ENCODE results near the gene LPCAT1.
"Not testable (repeated sequence)": the region's sequence is repeated elsewhere in the genome, so short reads cannot be mapped to it uniquely, and the experiment has no call there.

Gene LPCAT1

DNA sequence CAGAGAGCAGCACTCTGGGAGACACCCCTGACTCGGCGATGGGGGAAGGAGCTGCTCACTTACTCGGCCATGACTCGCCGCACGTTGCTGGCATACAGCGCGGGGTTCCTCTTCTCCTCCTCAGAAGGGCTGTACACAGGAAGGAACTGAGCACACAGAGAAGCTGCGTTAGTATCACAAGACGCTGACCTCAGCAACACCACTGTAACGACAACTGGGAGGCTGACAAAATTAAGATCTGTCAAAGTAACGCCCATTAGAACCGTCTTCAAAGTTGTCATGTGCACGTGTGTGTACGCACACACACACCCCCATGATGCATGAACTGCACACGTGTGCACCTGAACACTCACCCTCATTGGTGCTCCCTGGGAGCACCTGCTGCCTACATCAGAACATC, 46.4 kb downstream of the LPCAT1 start:
- no peak for DNase-seq

DNA sequence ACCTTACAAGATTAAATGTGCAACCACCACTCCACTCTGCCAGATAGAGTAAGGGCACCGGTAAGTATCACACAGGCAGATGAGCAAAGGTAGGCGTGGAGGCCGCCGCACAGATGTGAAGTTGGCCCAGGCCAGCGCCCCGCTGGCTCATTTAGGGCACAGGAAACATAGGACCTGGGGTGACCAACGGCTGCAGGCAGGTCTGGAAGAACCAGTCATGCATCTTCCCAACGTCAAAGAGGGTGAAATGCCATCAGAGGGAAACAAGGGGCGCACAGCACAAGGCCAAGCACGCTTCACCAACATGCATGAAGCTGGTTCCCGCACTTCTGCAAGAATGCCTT, 46.8 kb downstream of the LPCAT1 start:
- DNase-seq: no peak

DNA sequence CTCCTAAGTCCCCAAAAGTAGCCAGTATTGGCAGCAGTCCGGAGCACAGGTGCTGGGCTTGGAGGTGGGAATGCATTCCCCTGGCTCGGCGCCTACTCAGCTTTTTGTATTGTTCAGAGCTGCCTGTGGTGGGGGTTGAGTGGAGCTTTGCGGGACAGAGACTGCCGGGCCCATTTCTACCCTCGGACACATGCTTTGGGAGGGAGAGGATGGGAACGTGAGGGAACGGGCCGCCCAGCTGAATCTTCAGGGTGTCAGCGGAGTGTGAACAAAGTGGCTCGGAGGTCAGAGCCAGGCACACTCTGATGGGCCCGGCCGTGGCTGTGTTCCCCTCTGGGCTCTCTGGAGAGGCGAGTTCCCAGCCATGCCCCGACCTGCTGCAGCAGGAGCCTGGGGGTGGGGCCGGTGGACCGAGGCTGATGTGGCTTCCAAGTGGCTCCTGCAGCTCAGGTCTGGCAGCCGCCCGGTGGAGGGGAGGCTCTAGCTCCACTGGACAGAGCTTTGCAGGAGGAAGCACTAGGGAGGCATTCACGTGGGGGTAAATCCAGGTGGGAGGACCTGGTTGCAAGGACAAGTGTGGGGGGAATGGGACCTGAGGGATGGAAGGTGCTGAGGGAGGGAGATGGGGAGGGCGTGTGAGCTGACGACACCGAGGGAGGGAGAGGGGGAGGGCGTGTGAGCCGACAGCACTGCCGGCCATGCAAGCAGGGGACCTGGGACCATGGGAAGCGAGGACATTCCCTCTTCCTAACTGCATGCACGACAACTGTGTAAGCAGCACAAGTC, 47.4 kb downstream of the LPCAT1 start:
- no peak for DNase-seq

DNA sequence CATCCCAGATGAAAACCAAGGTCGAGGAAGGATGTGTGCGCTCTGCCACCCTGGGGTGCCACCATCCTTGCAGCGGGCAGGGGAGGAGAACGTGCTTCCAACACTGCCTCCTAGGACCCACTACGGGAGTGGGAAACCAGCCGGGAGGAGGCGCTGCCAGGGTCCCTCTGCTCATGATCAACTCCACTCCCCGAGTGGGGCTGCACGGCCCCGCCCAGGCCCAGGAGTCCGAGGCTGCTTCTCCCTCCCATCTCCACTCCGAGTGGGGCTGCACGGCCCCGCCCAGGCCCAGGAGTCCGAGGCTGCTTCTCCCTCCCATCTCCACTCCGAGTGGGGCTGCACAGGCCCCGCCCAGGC, 48.2 kb downstream of the LPCAT1 start:
- not testable (repeated sequence) for DNase-seq

DNA sequence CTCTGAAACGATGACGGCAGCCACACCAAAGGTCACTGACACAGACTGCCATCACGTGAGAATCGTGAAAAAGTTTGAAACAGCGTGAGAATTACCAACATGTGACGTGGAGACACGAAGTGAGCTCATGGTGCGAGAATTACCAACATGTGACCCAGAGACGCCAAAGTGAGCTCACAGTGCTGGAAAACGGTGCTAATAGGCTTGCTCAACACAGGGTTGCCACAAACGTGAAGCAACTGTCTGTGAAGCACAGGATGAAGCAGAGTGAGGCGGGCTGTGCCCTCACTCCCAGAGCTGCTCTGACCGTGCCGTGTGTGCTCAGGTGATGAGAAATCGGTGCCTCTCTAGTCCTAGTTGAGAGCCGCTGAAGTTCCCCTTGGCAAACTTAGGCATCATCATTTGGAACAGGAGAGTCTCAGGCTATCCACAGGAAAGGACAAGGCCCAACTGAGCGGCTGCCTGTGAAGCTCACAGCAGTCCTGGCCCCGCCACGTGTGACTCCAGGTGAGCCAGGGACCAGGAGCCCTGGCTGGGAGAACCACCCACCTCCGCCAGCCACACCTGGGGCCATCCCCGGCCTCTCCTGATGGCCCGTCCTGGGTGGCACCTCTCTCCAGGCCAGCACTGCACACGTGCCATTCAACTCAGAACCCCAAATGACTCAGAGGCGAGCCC, 48.8 kb downstream of the LPCAT1 start:
- DNase-seq: no peak

DNA sequence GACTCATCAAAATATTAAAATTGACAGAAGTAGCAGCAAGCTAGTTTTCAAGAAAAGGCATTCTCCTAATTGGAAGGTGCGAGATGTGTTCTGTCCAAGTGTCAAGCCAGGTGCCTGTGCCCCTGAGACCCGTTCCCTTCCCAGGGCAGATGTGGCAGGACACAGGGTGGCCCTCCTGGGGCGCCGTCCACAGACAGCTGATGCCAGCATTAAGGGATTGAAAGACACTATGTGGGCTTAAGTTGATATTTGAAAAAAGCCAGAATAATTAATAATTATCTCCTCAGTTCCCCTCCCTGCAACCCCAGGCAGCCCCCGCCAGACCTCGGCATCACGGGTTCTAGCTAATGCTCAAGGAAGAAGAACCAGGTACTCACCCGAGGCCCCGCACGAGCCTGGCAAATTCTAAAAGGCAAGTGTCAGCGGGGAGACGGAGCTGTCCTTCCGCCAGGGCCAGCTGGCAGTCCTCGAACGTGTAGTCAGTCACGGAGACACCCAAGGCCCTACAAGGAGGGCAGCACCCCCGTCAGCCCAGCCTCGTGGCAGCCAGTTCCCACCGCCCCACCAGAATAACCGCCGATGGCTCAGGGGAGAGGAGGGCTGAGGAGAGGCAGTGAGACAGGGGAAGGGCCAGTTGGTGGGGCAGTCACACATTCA, 49.4 kb downstream of the LPCAT1 start:
- DNase-seq: no peak

DNA sequence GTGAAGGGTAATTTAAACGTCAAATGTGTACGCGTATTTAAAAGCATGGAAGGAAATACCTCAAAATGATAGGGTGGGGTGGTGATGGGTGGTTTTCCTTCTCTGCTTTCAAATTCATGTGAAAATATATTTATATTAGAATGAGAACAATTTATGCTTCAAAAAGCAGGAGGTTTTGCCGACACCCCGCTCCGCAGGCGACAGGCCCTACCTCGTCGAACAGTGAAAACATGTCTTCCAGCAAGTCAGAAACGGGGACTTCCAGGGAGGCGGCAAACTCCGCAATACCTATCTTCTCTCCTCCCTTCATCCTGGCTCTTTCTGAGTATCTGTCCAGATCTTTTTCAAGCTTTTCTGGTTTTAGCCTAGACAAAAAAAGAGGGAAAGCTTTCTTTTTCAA, 50.0 kb downstream of the LPCAT1 start:
- DNase-seq: no peak

DNA sequence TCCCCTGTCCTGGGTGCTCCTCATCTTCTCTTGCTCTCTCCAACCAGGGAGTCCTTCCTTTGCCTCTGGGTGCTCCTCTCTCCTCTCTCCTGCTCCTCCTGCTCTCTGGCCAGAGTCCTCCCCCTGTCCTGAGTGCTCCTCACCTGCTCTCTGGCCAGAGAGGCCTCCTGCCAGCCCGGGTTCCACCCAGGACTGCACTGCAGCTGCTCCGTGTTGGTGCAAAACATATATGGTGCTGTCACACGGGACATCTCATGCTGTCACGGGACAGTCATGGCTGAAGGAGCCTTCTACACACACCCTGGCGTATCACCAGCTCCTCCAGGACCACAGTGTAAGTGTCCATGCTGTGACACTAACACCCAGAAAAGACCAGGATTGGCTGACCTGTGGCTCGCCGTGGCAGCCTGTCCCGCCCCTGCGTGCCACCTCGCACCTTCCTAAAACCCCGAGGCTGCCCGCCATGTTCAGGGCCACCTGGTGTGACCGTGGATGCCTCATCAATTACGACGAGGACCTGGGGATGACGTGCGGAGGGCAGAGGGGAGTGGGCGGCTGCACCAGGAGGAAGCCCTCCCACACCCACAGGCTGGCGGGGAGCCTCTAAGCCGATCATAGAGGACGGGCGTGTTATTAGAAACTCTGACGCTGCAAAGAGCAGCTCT, 50.7 kb downstream of the LPCAT1 start:
- no peak for DNase-seq

DNA sequence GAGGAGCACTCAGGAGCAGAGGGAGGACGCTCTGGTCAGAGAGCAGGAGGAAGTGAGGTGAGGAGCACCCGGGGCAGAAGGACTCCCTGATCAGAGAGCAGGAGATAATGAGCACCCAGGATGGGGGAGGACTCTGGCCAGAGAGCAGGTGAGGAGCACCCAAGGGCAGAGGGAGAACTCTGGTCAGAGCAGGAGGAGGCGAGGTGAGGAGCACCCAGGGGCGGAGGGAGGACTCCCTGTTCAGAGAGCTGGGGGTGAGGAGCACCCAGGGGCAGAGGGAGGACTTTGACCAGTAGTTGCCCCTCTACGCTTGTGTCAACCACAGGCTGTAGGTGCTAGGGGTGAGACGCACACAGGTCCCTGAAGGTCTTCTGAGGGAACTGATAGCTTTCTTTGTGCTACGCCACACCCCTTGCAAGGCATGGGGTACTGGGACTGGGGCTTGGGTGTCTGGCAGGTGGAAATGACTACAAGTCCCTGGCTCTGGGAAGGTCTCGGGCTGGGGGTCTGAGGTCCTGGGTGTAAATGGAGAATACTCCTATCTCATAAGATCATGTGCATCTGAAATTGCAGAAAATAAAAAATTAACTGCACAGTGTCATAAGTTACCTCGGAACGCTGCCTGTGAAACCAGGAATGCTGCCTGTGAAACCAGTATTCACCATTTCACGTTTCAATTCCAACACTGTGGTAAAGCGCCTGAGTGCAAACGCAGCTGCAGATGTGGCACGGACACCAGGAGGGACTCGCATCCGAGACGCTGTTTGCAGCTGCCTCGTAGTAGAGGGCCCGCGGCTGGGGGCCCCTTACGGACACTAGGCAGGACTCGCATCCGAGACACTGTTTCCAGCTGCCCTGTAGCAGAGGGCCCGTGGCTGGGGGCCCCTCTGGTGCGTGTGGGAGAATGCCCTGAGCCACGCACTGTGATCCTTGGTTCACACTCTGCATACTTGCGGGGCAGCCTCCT, 51.5 kb downstream of the LPCAT1 start:
- no peak for DNase-seq

DNA sequence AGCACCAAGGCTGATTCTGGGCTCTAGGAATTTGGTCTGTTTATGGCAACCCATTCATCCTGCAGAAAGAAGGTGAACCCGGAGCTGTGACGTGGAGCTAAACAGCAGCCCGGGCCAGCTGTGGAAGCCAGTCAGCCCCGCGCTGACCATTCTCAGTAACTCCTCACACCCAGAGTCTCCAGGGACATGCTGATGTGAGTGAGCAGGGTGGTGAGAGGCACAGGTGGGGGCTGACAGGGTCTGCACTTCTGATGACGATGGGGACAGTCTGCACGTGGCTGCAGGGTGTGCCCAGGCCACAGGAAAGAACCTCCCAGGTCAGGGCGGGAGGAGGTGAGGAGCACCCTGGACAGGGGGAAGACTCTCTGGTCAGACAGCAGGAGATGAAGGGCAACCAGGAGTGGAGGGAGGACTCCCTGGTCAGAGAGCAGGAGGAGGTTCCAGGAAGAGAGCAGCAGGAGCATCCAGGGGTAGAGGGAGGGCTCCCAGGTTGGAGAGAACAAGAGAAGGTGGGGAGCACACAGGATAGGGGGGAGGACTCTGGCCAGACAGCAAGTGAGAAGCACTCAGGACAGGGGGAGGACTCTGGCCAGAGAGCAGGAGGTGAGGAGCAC, 52.4 kb downstream of the LPCAT1 start:
- DNase-seq: no peak

DNA sequence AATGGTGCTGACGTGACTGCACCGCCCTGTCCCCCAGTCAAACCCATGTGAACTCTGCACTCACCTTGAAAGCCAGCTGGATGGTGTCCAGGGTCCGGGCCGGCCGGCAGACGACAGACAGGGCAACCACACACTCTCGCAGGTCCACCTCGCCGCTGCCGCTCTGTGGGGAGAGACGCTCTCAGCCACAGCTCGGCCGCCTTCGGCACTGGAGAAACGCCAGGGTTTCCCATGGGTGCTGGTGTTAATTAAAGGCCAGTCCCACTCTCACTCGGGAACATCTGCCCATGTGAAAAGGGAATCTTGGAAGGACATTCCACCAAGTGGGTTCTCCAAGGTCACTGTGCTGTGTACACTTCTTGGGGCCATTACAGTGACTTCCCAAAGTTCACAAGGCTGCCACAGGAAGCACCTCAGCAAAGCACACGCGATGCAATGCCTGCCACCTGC, 53.0 kb downstream of the LPCAT1 start:
- no peak for DNase-seq

DNA sequence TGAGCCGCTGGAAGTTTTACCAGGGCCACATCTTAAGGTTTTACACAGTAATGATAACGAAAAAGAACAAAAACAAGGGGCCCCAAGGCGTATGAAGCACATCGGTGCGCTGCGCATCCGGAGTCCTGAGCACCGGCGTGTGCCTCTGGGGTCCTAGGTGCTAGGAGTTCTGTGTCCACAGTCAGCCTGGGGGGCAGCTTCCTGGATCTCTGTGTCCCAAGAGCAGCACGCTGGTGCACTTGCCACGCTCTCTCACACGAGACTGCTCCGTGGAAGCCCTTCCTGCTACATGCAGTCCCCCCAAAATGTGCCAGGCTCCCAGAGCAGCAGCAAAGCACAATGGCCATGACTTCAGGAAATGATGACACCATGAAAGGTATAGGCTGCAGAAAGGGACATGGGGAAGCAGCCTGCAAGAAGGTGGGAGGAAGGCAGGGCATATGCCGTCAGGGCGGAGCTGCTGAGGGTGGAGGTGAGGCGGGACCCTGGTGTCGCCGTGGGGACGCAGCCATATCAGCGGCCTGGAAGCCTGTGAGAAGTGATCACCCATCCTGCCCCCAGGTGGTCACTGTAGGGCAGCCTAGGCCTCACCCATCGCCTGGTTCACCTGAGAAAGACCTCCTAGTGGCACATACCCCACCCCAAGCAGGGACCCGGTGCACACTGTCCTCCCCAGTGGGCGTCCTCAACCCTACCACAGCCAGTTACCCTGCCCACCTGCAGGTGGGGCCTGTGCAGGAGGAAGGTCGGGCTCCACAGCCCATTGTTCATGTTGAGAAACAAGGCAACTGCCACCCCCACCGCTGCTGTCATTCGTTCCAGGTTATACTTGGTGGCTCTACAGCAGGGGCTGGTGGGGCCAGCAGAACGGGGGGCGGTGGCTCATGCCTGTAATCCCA, 54.9 kb downstream of the LPCAT1 start:
- no peak for DNase-seq

DNA sequence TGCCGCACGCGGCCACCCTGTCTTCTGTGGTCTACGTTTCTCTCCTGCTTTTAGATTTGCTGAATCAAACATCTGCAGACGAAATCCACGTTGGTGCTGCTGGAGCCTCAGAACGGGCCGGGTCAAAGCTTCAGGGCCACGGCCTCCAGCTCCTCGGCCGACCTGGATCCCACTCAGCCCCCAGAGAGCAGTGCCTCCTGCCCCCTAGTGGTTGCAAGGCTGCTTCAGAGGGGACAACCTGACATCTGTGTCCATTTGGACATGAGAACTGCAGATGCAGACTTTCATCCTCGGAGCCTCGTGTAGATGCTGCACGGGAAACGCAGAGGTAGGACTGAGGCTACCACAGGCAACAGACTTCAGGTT, 55.5 kb downstream of the LPCAT1 start:
- peak; percentile 41 for DNase-seq

DNA sequence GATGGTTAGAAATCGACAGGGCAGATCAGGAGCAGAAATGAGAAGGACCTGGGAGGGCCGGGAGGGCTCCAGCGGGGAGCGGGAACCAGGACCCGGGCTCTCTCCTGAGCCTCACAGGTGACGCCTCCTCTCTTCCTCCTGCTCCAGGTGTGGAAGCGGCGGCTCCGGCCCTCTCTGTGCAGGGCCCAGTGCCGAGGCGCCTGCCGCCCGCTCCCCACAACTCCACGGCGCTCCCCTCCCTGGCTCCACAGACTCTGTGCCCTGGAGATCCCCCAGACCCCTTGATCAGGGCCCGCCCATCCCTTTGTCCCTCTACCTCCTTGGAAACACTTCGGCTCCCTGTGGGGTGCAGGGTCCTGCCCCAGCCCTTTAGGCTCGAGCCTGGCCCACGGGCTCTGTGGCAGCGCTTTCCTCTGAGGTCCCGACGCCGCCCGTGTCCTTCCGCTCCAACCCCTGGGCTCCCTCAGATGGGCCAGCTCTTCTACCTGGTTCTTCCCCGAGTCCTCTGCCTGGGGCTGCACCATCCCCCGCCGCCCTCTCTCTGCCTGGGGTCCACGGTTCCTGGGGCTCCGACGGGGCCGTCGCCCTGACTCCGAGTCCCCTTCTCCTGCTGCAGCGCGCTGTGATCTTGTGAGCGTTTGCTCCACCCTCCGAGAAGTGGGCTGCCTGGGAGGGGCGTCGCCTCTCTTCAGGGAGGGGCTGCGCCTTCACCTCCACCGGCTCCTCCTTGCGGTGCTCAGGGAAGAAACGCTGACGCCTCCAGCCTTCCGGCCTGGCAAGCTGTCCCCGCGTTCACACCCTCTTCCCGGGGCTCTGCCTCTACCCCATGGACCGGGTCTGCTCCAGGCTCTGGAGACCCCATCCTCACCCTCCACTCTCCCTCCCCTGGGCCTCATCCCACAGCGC, 56.2 kb downstream of the LPCAT1 start:
- DNase-seq: no peak

DNA sequence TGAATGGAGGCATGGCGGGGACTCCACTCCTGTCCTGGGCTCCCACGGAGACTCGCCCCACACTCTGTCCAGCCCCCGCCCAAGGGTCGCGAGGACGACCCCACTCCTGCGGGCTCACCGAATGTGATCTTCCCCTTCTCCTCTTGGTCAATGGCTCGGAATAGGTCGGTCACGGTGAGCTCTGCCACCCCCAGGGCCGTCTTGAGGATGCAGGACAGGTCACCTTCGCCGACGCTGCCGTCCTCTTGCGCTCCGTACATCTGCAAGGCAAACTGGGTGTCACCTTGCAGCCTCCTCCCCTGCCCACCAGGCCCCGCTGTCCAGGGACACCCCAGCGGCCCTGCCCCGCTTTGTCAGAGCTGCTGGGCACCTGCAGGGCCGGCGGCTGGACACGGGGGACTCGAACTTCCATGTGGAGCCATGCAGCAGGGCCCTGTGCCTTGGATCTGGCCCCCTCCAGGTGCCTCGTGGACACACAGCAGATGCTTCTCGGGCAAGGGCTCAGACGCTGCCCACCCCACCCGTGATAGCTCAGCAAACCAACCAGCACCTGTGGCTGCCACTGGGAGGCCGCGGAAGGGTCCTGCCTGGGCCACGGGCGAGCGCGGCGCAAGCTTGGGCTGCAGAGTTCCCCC, 57.0 kb downstream of the LPCAT1 start:
- DNase-seq: no peak

DNA sequence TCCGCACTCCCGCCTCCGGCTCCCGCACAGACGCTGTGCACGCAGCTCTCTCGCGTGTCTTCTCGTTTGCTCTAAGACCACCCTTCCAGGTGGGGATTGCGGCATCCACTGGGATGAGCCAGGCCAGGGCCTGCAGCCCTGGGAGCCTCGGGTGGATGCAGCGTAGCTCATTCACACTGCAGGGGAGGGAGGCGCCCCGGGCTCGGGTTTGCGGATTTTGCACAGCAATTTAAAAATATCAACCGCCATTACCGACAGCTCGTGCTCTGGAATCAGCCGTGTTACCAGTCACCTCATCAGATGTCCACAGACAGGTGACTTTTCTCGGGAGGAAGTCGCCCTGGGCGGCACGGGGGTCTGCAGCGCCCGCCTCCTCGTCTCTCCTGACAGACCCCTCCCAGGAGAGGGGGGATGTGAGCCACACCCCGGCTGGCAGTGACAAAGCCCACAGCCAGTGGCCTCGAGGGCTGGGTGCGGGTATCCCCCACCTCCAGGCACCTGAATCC, 57.7 kb downstream of the LPCAT1 start:
- DNase-seq: no peak

DNA sequence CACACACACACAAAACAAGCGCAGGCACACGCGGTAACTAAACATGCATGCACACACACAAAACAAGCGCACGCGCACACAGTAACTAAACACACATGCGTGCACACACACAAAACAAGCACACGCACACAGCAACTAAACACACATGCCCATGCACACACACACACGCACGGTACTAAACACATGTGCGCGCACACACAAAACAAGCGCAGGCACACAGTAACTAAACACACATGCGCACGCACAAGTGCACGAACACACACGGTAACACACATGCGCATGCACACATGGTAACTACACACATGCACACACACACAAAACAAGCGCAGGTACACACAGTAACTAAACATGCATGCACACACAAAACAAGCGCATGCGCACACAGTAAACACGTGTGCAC, 58.6 kb downstream of the LPCAT1 start:
- no peak for DNase-seq

DNA sequence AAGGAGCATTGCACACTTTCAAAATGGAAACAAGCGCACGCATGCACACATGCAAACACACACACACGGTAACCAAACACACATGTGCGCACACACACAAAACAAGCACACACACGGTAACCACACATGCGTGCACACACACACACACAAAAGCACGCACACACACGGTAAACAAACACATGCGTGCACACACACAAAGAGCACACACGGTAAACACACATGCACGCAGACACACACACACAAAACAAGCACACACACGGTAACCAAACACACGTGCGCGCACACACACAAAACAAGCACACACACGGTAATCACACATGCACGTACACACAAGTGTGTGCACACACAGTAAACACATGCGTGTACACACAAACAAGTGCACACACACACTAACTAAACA, 59.2 kb downstream of the LPCAT1 start:
- DNase-seq: peak; percentile 1

DNA sequence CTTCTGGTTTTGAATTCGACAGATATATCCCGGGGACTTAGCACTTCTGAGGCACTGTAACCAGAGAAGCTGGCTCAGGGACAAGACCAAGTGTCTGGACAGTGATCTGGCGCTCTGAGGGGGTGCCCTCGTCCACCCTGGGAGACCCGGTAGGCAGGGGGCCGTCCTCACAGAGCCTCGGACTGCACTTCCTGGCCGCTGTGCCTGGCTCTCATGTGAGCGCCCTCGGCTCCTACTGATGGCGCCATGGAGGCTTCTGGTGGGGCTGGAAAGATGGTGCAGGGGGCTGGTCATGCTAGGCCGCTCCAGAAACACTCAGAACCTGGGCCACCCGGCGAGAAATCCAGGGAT, 59.7 kb downstream of the LPCAT1 start:
- DNase-seq: peak; percentile 0

All from activated gamma-delta T cell treated with Interleukin-2 at 50 U/mL for 16 hours (primary cell).